ENCODE results near the gene EFCAB3.
"Not testable (repeated sequence)": the region's sequence is repeated elsewhere in the genome, so short reads cannot be mapped to it uniquely, and the experiment has no call there.

EFCAB3 gene

GRCh38 chr17:62465271-62465670 lies 84.9 kb downstream of the EFCAB3 start:
- not testable (repeated sequence) for DNase-seq
